HG02642 (cell line): Measurements from ENCODE around the gene PRKAB2.
"Not testable (repeated sequence)": the region's sequence is repeated elsewhere in the genome, so short reads cannot be mapped to it uniquely, and the experiment has no call there.

Experiments
- ATAC-seq: cut with Tn5 transposase; IDR thresholded peaks from one replicate; pipeline ENCODE4 v1.9.1; 2021; ENCODE audit warnings: mild to moderate bottlenecking; ENCODE audit not compliant: unreplicated experiment, poor library complexity

PRKAB2 gene

DNA sequence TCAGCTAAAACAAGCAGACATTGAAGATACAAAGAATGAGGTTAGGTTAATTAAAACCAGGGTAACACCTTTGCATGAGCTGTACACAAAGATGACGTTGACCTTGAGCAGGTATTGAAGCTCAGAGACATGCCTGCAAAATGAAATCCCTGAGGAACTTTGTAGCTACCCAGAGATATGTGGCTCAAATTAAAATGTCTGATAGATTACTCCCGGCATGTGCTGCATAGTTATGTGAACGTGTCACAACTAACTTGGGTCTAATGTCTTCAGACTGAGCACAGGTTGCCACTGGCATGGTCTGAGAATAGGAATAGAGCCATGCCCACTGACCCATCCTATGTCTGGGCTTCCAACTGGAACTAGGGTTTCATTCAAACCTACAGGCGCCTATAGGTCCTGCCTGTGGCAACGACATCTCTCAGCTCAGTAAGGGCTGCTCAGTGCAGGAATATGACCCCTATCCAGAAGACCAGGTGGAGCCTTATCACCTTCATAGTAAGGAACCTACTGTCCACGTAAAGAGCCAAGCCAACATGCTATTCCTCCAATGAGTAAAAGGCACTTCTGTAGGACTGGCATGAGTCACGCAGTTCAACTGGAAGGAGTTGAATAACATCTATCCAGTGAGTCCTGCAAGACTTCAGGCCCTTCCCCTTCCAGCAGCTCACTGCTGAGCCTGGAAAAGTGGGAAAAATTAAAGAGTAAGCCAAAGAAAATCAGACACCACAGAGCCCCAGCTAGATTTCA lies 60.7 kb downstream of the PRKAB2 start:
- no peak for ATAC-seq

GRCh38 chr1:147110872-147111271 lies 61.4 kb downstream of the PRKAB2 start:
- no peak for ATAC-seq

GRCh38 chr1:147110434-147110833 lies 61.8 kb downstream of the PRKAB2 start:
- no peak for ATAC-seq

DNA sequence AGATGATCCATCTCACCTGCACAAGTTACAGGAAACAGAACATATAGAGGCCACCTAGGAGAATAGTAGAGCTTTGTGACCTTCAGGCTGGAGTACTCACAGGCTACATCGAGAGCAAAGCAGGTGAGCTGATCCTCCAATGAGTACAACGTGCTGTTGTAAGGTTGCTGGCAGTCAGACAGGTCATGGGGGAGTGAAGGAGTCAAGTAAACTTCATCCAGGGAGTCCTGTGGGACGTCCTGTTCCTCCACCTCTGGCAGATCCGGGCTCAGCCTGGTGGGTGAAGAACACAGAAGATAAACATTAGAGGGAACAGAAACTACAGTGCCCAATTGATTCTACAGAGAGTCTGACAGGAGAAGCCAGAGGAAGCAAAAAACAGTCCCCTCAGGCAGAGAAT lies 62.5 kb downstream of the PRKAB2 start:
- ATAC-seq, result no peak

GRCh38 chr1:147109041-147109440 lies 63.2 kb downstream of the PRKAB2 start:
- ATAC-seq, result no peak

DNA sequence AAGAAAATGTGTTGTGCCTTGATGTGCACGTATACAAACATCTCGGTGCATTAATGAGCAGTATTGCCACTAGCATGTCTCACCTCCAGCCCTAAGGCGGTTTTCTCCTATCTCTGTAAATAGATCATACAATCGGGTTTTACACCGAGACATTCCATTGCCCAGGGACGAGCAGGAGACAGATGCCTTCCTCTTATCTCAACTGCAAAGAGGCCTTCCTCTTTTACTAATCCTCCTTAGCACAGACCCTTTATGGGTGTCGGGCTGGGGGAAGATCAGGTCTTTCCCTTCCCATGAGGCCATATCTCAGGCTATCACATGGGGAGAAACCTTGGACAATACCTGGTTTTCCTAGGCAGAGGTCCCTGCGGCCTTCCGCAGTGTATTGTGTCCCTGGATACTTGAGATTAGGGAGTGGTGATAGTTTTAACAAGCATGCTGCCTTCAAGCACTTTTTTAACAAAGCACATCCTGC lies 65.8 kb downstream of the PRKAB2 start:
- not testable (repeated sequence) for ATAC-seq

GRCh38 chr1:147105909-147106308 lies 66.4 kb downstream of the PRKAB2 start:
- ATAC-seq, result no peak
